Stimulated activated CD4-positive, alpha-beta T cell treated with anti-CD3 and anti-CD28 coated beads, Interleukin-2, amount 100 ng/mL, for 24 hours (primary cell): ENCODE measurements around the gene FAM227B.
"Not testable (repeated sequence)": the region's sequence is repeated elsewhere in the genome, so short reads cannot be mapped to it uniquely, and the experiment has no call there.

Experiments
- DNase-seq, 2 donors: peaks; one replicate each; pipeline ENCODE4 v3.0.0-alpha.2; 2020

Gene FAM227B

DNA sequence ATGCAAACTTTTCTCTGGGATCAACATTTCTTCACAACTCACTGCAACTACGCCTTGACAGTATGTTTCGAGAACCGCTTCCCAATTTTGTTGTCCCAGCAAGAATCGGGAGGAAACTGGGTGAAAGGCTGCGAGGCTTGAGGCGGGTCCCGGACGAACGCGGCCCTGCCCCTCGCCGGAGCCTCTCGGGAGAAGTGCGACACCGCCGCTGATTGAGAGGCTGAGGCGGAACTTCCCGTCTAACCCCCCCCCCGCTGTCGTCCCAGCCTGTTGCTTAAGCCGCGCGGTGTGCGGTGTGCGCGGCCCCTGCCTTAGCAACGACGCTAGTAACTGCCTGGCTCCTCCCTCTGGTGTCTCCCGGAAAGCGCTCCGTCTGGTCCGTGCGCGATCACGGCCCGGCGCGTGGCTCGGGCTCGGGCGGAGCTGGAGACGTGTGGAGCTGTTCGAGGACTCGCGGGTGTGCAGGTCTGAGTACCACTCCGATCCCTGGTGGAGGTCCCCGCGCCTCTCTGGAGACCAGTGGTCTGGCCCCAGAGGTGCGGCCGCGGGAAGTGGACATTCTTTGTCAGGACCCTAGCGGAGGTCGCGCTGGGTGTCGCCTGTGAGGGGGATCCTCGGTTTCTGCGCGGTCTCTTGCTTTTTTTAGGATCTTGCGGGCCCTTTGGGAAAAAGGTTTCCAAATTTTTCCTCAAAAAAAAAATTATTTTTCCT, at the start of gene FAM227B, which contains the start of gene DTWD1:
TSS of gene FAM227B (minus strand) at position 161 of the 711 bp plus-strand sequence. CDS start 5,647 bp downstream, outside the sequence.
TSS of gene DTWD1 (plus strand) at position 391 of the 711 bp plus-strand sequence. CDS start 4,120 bp downstream, outside the sequence.
- peak; percentile 89 to 91 for DNase-seq

DNA sequence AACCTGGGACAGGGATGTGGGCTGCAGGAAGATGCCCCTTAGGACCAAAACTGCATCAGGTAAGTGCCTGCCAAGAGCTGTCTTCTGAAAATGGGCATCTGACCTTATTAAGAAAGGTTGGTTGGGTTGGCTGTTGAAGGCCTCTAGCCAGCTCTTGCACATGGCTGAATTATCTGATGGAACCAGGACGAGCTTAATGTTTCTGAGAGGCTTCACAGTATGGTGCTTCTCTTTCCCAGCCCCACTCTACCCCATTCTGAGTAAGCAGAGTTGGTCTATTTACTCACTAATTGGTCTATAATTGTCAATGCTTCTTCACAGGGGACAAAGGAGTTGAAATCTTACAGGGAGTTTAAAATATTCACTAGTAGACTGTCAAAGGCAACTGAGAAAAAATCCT, 48.7 kb upstream of the FAM227B start:
- DNase-seq: no peak

DNA sequence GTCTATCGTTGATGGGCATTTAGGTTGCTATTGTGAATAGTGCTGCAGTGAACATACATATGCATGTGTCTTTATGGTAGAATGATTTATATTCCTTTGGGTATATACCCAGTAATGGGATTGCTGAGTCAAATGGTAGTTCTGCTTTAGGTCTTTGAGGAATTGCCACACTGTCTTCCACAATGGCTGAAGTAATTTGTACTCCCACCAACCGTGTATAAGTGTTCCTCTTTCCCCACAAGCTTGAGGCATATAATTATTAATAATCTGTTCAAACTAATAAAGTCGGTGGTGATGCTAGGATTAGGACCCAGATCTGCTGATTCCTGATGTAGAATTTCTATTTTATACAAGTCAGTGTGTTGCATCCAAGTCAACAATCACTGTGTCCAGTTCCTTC, 45.9 kb upstream of the FAM227B start:
- not testable (repeated sequence) for DNase-seq

- no peak for DNase-seq
These were observed 44.1 kb upstream of the FAM227B start for GRCh38 chr15:49664716-49665115.

- no peak for DNase-seq
These were observed 36.1 kb upstream of the FAM227B start for GRCh38 chr15:49656734-49657133.

DNA sequence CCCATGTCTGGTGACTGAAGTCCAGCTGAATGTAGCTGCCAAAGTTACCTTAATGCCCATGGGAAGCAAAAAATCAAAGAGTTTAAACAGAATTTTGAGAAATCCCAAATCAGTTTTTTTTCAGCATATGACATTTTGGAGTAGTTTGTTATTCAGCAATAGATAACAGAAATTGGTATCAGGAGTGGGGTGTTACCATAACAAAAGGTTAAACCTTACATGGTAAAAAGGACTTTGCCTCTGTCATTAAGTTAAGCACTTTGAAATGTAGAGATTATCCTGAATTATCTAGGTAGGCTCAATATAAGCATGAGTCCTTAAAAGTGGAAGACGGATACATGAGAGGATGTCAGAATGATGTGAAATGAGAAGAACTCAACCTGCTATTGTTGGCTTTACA, 32.3 kb upstream of the FAM227B start:
- no peak for DNase-seq

GRCh38 chr15:49650676-49651075, 30.1 kb upstream of the FAM227B start:
- no peak for DNase-seq

DNA sequence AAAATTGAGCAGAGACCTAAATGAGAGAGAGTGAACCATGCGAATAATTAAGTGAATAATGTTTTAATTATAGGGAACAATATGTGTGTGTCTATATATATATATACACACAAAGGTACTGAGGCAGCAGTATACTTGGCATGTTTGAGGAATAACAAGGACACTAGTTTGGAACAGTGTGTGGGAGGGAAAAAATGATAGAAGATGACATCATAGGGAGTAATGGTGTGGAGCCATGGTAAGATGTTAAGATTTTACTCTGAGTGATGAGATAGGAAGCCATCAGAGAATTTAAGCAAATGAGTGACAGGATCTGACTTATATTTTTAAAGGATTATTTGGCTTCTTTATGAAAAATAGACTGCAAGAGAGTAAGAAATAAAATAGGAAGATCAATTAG, 29.4 kb upstream of the FAM227B start:
- DNase-seq: no peak

DNA sequence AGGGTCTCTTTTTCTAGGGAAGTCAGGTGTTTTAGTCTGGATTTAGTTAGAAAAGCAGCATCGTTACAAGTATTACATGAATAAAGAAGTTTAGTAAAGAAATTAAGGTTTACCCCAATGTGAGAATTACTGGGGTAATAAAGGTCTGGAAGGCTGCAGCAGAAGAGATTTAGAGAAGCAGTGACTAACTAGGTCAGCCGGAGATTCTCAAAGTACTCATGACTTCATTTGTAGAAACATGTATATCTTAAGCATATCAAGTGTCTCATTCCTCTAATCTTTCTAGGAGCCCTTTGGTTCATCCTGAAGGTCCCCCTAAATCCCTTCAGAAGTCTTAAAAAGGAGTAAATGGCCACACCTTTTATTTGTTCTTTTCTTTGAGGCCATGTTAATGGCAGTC, 26.3 kb upstream of the FAM227B start:
- no peak for DNase-seq

- no peak for DNase-seq
These were observed 25.3 kb upstream of the FAM227B start for GRCh38 chr15:49645941-49646340.

DNA sequence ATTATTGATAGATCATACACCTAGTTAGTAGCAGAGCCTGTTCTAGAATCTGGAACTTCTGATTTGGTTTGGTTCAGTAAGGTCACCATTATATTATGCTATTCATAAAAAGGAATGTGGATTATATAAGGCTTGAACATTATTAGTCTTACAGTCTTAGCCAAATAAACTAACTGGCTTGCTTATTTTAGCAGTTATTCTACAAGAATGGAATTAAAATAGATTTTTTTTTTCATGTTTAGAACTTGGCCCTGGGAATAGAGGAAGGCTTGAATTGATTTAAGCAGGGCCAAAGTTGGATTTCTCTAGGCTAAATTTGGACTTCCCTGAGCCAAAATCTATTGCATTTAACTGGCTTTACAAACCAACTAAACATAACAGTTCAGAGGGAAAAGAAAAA, 24.7 kb upstream of the FAM227B start:
- no peak for DNase-seq

DNA sequence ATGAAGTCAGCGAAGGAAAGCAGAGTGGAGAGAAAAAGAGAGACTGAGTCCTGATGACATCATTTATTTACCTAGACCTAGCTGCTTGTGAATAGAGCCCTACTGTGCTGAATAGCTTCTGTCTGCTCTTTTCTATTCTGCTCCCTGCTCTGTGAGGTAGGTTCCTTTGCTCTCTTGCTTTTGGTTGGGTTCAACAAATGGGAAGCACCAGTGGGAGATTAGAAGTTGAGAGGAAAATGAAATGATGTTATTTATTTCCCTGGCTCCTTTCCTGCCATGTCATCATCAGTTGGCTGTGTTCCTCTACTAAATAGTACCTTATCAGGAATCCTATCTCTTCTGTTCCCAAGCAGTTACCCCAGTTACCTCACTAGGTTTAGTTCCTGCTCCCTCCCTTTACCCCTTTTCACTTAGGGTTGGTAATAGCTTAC, 23.8 kb upstream of the FAM227B start:
- no peak for DNase-seq

- DNase-seq: no peak
These were observed 17.2 kb upstream of the FAM227B start for GRCh38 chr15:49637857-49638256.

GRCh38 chr15:49628379-49628778, 7.8 kb upstream of the FAM227B start:
- DNase-seq: no peak

GRCh38 chr15:49627407-49627877, 6.8 kb upstream of the FAM227B start:
- no peak for DNase-seq

- DNase-seq: no peak
These were observed 4.9 kb upstream of the FAM227B start for GRCh38 chr15:49625460-49626036.

DNA sequence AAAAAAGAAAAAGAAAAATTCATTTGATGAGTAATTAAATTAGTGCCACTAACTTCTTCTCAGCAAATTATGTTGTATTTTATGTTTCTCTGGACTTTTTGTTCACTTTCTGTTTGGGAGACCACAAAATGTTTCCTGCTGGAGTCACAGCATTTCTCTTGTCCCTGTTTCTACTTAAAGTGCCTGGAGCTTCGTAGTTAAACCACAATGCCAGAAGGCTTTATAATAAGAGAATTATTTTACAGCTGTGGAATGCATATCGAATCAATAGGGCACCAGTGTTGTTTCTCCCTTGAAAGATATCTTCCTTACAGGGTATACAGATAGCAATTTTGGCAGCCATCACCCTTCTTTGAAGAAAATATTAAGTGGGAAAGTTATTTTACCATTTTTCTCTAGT, 3.4 kb upstream of the FAM227B start:
- DNase-seq: no peak

GRCh38 chr15:49622561-49622960, 1.9 kb upstream of the FAM227B start:
- DNase-seq: no peak

- no peak for DNase-seq
These were observed 1.3 kb upstream of the FAM227B start for GRCh38 chr15:49621887-49622286.

- no peak for DNase-seq
These were observed 788 bp upstream of the FAM227B start for GRCh38 chr15:49621401-49621811.

- DNase-seq: no peak
These were observed 419 bp downstream of the FAM227B start for GRCh38 chr15:49620199-49620598.

DNA sequence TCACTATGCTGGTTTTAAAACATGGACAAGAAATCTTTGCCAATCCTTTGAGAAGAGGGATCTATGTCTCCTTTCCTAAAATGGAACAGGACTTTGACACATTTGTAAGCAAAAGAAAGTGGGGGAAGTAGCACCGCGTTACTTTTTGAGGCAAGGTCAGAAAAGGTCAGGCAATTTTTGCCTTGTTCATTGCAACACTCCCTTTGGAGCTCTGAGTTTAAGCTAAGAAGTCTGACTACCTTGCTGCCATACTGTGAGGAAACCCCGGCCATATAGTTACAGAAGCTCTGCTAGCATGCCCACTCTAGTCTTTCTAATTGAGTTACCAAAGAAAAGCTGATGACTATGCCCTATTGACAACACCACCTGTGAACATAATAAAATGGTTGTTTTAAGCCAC, 1.4 kb downstream of the FAM227B start:
- no peak for DNase-seq

GRCh38 chr15:49612240-49612639, 8.4 kb downstream of the FAM227B start:
- not testable (repeated sequence) for DNase-seq

DNA sequence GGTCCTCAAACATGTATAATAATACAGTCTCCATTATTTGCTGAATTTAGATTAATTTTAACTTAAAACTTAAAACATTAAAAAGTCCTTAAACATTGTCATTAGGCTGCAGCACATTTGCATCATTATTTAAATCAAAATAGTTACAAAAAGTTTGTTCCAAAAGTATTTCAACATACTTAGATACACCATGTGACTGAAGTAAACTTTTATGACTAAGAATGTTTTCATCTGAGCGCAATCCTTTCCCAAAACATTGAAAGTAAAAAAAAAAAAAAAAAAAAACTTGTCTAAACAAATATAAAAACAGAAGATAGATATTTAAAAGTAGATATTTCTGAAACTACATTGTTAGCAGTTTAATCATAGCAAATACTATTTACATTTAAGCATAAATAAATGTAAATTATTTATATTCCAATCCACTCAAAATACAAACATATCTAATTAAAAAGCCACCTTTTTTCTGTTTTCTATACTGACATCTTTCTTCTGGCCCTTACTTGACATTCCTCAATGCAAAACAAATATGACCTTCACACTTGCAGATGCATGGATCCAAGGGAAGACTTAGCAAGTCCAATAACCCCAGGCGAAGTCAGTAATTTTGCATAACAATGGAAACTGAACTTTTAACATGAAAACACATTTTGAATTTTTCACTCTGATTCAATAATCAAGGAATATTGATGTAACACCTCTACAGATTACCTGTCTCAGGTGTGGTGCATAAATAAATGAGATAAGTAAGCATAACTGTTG, 10.3 kb downstream of the FAM227B start:
- no peak for DNase-seq
